Mesendoderm (in vitro differentiated cells): ENCODE data around the gene ADGRF1.

ENCODE experiments used
- DNase-seq: peaks from one replicate; pipeline ENCODE4 v3.0.0; 2013
- H2AK5ac ChIP-seq: 2 replicates; pipeline ENCODE4 v1.6.1; 2013; ENCODE audit warnings: low read length, inconsistent platforms
- H2BK120ac ChIP-seq: 2 replicates; pipeline ENCODE4 v1.6.1; 2013; ENCODE audit warnings: low read depth, mild to moderate bottlenecking, low read length, moderate library complexity, mixed read lengths
- H2BK15ac ChIP-seq: replicated peaks from 2 replicates; pipeline ENCODE4 v1.6.1; 2013; ENCODE audit warnings: low read depth, mild to moderate bottlenecking, moderate library complexity
- H2BK5ac ChIP-seq: 2 replicates; pipeline ENCODE4 v1.6.1; 2013; ENCODE audit warnings: low read length, inconsistent platforms
- H3K18ac ChIP-seq: 2 replicates; pipeline ENCODE4 v1.6.1; 2013; ENCODE audit warnings: mild to moderate bottlenecking, low read length, mixed read lengths
- H3K23ac ChIP-seq: one replicate; pipeline ENCODE4 v1.6.1; 2013; ENCODE audit warnings: low read length
- H3K27ac ChIP-seq: 2 replicates; pipeline ENCODE4 v1.5.1; 2013; ENCODE audit warnings: low read depth, mild to moderate bottlenecking, inconsistent platforms, low read length, moderate library complexity
- H3K27me3 ChIP-seq: 2 replicates; pipeline ENCODE4 v1.6.1; 2013; ENCODE audit warnings: low read length, control low read depth, mild to moderate bottlenecking, inconsistent platforms; ENCODE audit not compliant: insufficient read depth, poor library complexity
- H3K36me3 ChIP-seq: 2 replicates; pipeline ENCODE4 v1.6.1; 2013; ENCODE audit warnings: low read length, inconsistent platforms; ENCODE audit not compliant: control insufficient read depth, insufficient read depth
- H3K4ac ChIP-seq: one replicate; pipeline ENCODE4 v1.6.1; 2013; ENCODE audit warnings: low read depth, mild to moderate bottlenecking, low read length, moderate library complexity
- H3K4me1 ChIP-seq: 2 replicates; pipeline ENCODE4 v1.6.1; 2013; ENCODE audit warnings: low read depth, low read length, inconsistent platforms; ENCODE audit not compliant: control insufficient read depth
- H3K4me2 ChIP-seq: 2 replicates; pipeline ENCODE4 v1.6.1; 2013; ENCODE audit warnings: low read length
- H3K4me3 ChIP-seq: 2 replicates; pipeline ENCODE4 v1.5.1; 2013; ENCODE audit warnings: mild to moderate bottlenecking, low read length
- H3K56ac ChIP-seq: one replicate; pipeline ENCODE4 v1.6.1; 2013; ENCODE audit warnings: low read length
- H3K79me1 ChIP-seq: 2 replicates; pipeline ENCODE4 v1.6.1; 2013; ENCODE audit warnings: low read length, inconsistent platforms
- H3K79me2 ChIP-seq: 2 replicates; pipeline ENCODE4 v1.6.1; 2013; ENCODE audit warnings: mild to moderate bottlenecking, low read length; ENCODE audit not compliant: control insufficient read depth, insufficient read depth
- H3K9ac ChIP-seq: 2 replicates; pipeline ENCODE4 v1.6.1; 2013; ENCODE audit warnings: low read length, inconsistent platforms
- H4K5ac ChIP-seq: one replicate; pipeline ENCODE4 v1.6.1; 2013; ENCODE audit warnings: low read length
- H4K8ac ChIP-seq: one replicate; pipeline ENCODE4 v1.6.1; 2013; ENCODE audit warnings: low read depth, mild to moderate bottlenecking, control low read depth, low read length, moderate library complexity
- WGBS: extraction: QIAGEN DNeasy Blood & Tissue Kit; methylation state at CpG from one replicate; pipeline ENCODE4 v1.1.7; 2013; ENCODE audit warnings: low lambda C conversion rate, missing lambda C conversion rate; ENCODE audit not compliant: insufficient coverage; ENCODE audit errors: extremely low coverage; 5-methylcytosine and 5-hydroxymethylcytosine counted together

ADGRF1 gene

DNA sequence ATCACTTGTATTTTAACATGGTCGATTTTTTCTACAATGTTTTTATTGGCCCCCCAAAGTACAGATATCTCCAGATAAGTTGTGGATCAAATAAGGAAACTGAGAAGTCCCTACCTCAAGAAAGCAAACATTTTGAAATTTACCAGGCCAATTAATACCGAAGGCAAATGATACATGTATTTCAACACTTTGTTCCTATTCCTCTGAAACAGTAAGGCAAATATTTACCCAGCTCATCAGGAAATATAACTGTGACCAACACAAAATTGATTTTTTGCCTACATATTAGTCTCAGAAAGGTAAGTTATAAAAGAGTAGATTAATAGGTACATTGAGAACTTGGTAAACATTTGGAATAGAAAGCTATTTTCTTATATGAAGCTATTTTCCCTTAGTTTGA lies 69.1 kb downstream of the ADGRF1 start:
- Histone ChIP-seq H4K8ac (no peak overlapping the region), H3K27me3 (no peaks in the 10 kb centered on the region), H3K4me2 (no peak overlapping the region), H3K4ac (no peak overlapping the region), H3K79me1 (no peaks in the 10 kb centered on the region), H3K18ac (no peak overlapping the region), H2BK15ac (no peak overlapping the region), H3K4me1 (no peaks in the 10 kb centered on the region), H2BK5ac (no peak overlapping the region), H4K5ac (no peak overlapping the region), H2BK120ac (no peak overlapping the region), H3K27ac (no peak overlapping the region), H3K23ac (no peak overlapping the region), H3K36me3 (no peaks in the 10 kb centered on the region), H3K79me2 (no peaks in the 10 kb centered on the region), H3K4me3 (no peak overlapping the region), H2AK5ac (no peak overlapping the region), H3K56ac (no peak overlapping the region), H3K9ac (no peak overlapping the region)
- WGBS, result no CpG with 5 or more reads among the region's 2 CpGs
- DNase-seq, result no peak

GRCh38 chr6:46972531-46972930 lies 69.6 kb downstream of the ADGRF1 start:
- no peaks in the 10 kb centered on the region for H3K4me1 ChIP-seq
- H3K79me1 ChIP-seq, result no peaks in the 10 kb centered on the region
- H3K4me2 ChIP-seq, result no peak overlapping the region
- no peak overlapping the region for H2AK5ac ChIP-seq
- no peak overlapping the region for H3K4me3 ChIP-seq
- H3K36me3 ChIP-seq, result no peaks in the 10 kb centered on the region
- H3K23ac ChIP-seq, result no peak overlapping the region
- H3K27ac ChIP-seq, result no peak overlapping the region
- DNase-seq, result no peak
- WGBS, result no CpG with 5 or more reads among the region's 1 CpG
- no peak overlapping the region for H3K9ac ChIP-seq
- H4K8ac ChIP-seq, result no peak overlapping the region
- H3K56ac ChIP-seq, result no peak overlapping the region
- H3K4ac ChIP-seq, result no peak overlapping the region
- no peaks in the 10 kb centered on the region for H3K27me3 ChIP-seq
- no peak overlapping the region for H3K18ac ChIP-seq
- no peak overlapping the region for H2BK5ac ChIP-seq
- no peak overlapping the region for H2BK15ac ChIP-seq
- H4K5ac ChIP-seq, result no peak overlapping the region
- no peaks in the 10 kb centered on the region for H3K79me2 ChIP-seq
- no peak overlapping the region for H2BK120ac ChIP-seq

- Histone ChIP-seq H2BK5ac (no peak overlapping the region), H3K27me3 (no peaks in the 10 kb centered on the region), H2AK5ac (no peak overlapping the region), H3K27ac (no peak overlapping the region), H3K4ac (no peak overlapping the region), H2BK15ac (no peak overlapping the region), H4K8ac (no peak overlapping the region), H3K36me3 (no peaks in the 10 kb centered on the region), H3K4me2 (no peak overlapping the region), H3K18ac (no peak overlapping the region), H3K79me1 (no peaks in the 10 kb centered on the region), H3K23ac (no peak overlapping the region), H3K79me2 (no peaks in the 10 kb centered on the region), H4K5ac (no peak overlapping the region), H2BK120ac (no peak overlapping the region), H3K4me3 (no peak overlapping the region), H3K4me1 (no peaks in the 10 kb centered on the region), H3K56ac (no peak overlapping the region), H3K9ac (no peak overlapping the region)
- WGBS, result no CpG with 5 or more reads among the region's 1 CpG
- DNase-seq, result no peak
Observed at GRCh38 chr6:46969206-46969605, 72.9 kb downstream of the ADGRF1 start.

- no peak overlapping the region for H4K8ac ChIP-seq
- H2BK120ac ChIP-seq, result no peak overlapping the region
Observed at GRCh38 chr6:46967826-46968349, 74.2 kb downstream of the ADGRF1 start.

GRCh38 chr6:46964716-46965519 lies 77.2 kb downstream of the ADGRF1 start:
- no peak overlapping the region for H3K18ac ChIP-seq
- no peak overlapping the region for H2BK15ac ChIP-seq
- no peaks in the 10 kb centered on the region for H3K27me3 ChIP-seq
- no peak overlapping the region for H3K27ac ChIP-seq
- no peak overlapping the region for H3K56ac ChIP-seq
- H2BK5ac ChIP-seq, result no peak overlapping the region
- H3K4ac ChIP-seq, result no peak overlapping the region
- no peak overlapping the region for H2AK5ac ChIP-seq
- no peak overlapping the region for H3K4me2 ChIP-seq
- H3K4me1 ChIP-seq, result peaks cover 3% of the 10 kb centered on the region
- no peak overlapping the region for H3K4me3 ChIP-seq
- WGBS, result no CpG with 5 or more reads among the region's 12 CpGs
- H3K79me2 ChIP-seq, result no peaks in the 10 kb centered on the region
- no peak overlapping the region for H3K23ac ChIP-seq
- H4K5ac ChIP-seq, result no peak overlapping the region
- no peak overlapping the region for H4K8ac ChIP-seq
- no peak for DNase-seq
- no peak overlapping the region for H2BK120ac ChIP-seq
- H3K9ac ChIP-seq, result no peak overlapping the region
- H3K79me1 ChIP-seq, result no peaks in the 10 kb centered on the region
- H3K36me3 ChIP-seq, result no peaks in the 10 kb centered on the region

More at GRCh38 chr6:46967826-46968349, 74.2 kb downstream of the ADGRF1 start:
- Histone ChIP-seq H3K9ac (no peak overlapping the region), H2BK5ac (no peak overlapping the region), H3K4me2 (no peak overlapping the region), H3K4ac (no peak overlapping the region), H3K23ac (no peak overlapping the region), H3K18ac (no peak overlapping the region), H3K79me2 (no peaks in the 10 kb centered on the region), H3K36me3 (no peaks in the 10 kb centered on the region), H3K27me3 (no peaks in the 10 kb centered on the region), H3K79me1 (no peaks in the 10 kb centered on the region), H2AK5ac (no peak overlapping the region), H4K5ac (no peak overlapping the region), H3K56ac (no peak overlapping the region), H2BK15ac (no peak overlapping the region), H3K4me3 (no peak overlapping the region), H3K27ac (no peak overlapping the region), H3K4me1 (peaks cover 3% of the 10 kb centered on the region)
- DNase-seq, result no peak

DNA sequence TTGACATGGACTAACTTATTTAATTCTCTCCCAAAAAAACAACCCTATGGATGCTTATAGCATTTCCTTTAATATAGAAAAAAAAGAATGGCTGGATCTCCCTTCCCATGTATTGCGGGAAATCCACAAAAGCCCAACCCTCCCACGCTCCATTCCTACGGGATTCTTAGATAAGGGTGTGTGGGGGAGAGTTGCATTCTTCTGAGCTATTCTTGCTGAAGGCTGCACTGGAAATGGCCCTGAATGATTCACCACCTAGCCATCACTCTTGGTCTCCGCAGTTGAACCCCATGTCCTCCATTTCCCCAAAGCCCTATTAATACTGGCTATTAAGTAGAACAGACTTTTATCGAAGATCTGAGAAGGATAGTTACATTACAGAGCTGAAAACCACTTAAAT lies 78.5 kb downstream of the ADGRF1 start:
- H4K8ac ChIP-seq, result no peak overlapping the region
- H3K36me3 ChIP-seq, result no peaks in the 10 kb centered on the region
- H3K27ac ChIP-seq, result no peak overlapping the region
- H4K5ac ChIP-seq, result no peak overlapping the region
- peak; percentile 62 for DNase-seq
- no peak overlapping the region for H2BK5ac ChIP-seq
- H3K79me2 ChIP-seq, result no peaks in the 10 kb centered on the region
- no peak overlapping the region for H3K9ac ChIP-seq
- WGBS, result no CpG with 5 or more reads among the region's 5 CpGs
- H3K27me3 ChIP-seq, result no peaks in the 10 kb centered on the region
- H3K4me1 ChIP-seq, result peaks cover 3% of the 10 kb centered on the region
- H3K4me3 ChIP-seq, result no peak overlapping the region
- no peak overlapping the region for H2AK5ac ChIP-seq
- H2BK15ac ChIP-seq, result no peak overlapping the region
- H2BK120ac ChIP-seq, result no peak overlapping the region
- no peak overlapping the region for H3K4ac ChIP-seq
- H3K79me1 ChIP-seq, result no peaks in the 10 kb centered on the region
- no peak overlapping the region for H3K56ac ChIP-seq
- no peak overlapping the region for H3K23ac ChIP-seq
- no peak overlapping the region for H3K4me2 ChIP-seq
- H3K18ac ChIP-seq, result no peak overlapping the region
